HPDE6-E6E7 (cell line): ENCODE results near the gene PRKACA.
"Not testable (repeated sequence)": the region's sequence is repeated elsewhere in the genome, so short reads cannot be mapped to it uniquely, and the experiment has no call there.

Source experiments
- DNase-seq: peaks from one replicate; pipeline ENCODE4 v3.0.0; 2011; ENCODE audit warnings: missing footprints; ENCODE audit errors: extremely low spot score

Gene PRKACA

GRCh38 chr19:14070268-14071050, 47.1 kb downstream of the PRKACA start:
- no peak for DNase-seq

- no peak for DNase-seq
Measured at GRCh38 chr19:14066134-14066533, 51.4 kb downstream of the PRKACA start.

GRCh38 chr19:14063105-14063504, 54.5 kb downstream of the PRKACA start:
- DNase-seq: no peak

GRCh38 chr19:14062558-14062855, 55.1 kb downstream of the PRKACA start:
- no peak for DNase-seq

- no peak for DNase-seq
Measured at GRCh38 chr19:14061751-14062557, 55.6 kb downstream of the PRKACA start, which contains the start of gene PALM3. TSS of gene PALM3 (minus strand) at chr19:14062076. CDS start at chr19:14061980, 96 bp downstream.

GRCh38 chr19:14061081-14061749, 56.3 kb downstream of the PRKACA start:
- no peak for DNase-seq

- no peak for DNase-seq
Measured at GRCh38 chr19:14059652-14060155, 57.9 kb downstream of the PRKACA start.

GRCh38 chr19:14059093-14059480, 58.5 kb downstream of the PRKACA start:
- no peak for DNase-seq

GRCh38 chr19:14058182-14059092, 59.1 kb downstream of the PRKACA start:
- DNase-seq: no peak

GRCh38 chr19:14056741-14057356, 60.7 kb downstream of the PRKACA start:
- DNase-seq: no peak

- DNase-seq: no peak
Measured at GRCh38 chr19:14056069-14056666, 61.4 kb downstream of the PRKACA start.

GRCh38 chr19:14055396-14055795, 62.2 kb downstream of the PRKACA start:
- no peak for DNase-seq

- no peak for DNase-seq
Measured at GRCh38 chr19:14054721-14055120, 62.8 kb downstream of the PRKACA start.

GRCh38 chr19:14054099-14054498, 63.5 kb downstream of the PRKACA start:
- DNase-seq: no peak

GRCh38 chr19:14053500-14053899, 64.1 kb downstream of the PRKACA start:
- DNase-seq: no peak

GRCh38 chr19:14053032-14053431, 64.5 kb downstream of the PRKACA start:
- no peak for DNase-seq

- no peak for DNase-seq
Measured at GRCh38 chr19:14052470-14052869, 65.1 kb downstream of the PRKACA start.

GRCh38 chr19:14051980-14052379, 65.6 kb downstream of the PRKACA start:
- no peak for DNase-seq

- not testable (repeated sequence) for DNase-seq
Measured at GRCh38 chr19:14050961-14051360, 66.6 kb downstream of the PRKACA start.

- no peak for DNase-seq
Measured at GRCh38 chr19:14050512-14050911, 67.0 kb downstream of the PRKACA start.
